Upper lobe of right lung (tissue), 1 donor: ENCODE data around the gene MGARP. TPM values are rescaled to one million over a fixed set of nuclear protein-coding genes. Genes with fewer than 3 reads are reported as not detected.

Source experiments
- ATAC-seq: fragments of 200-7000 bp; cut with Tn5 transposase; one replicate; pipeline ENCODE4 v1.9.1; 2020; ENCODE audit warnings: mild to moderate bottlenecking, moderate library complexity
- DNase-seq: peaks from one replicate; pipeline ENCODE4 v3.0.0-alpha.2; 2020
- H3K27ac ChIP-seq: fragments of 200-600 bp; one replicate; pipeline ENCODE4 v1.8.0; 2022
- H3K27me3 ChIP-seq: fragments of 200-600 bp; one replicate; pipeline ENCODE4 v1.8.0; 2022; ENCODE audit warnings: mild to moderate bottlenecking
- H3K36me3 ChIP-seq: fragments of 200-600 bp; one replicate; pipeline ENCODE4 v1.8.0; 2022
- H3K4me1 ChIP-seq: fragments of 200-600 bp; one replicate; pipeline ENCODE4 v1.8.0; 2022
- H3K4me3 ChIP-seq: fragments of 200-600 bp; one replicate; pipeline ENCODE4 v1.8.0; 2022; ENCODE audit warnings: mild to moderate bottlenecking
- H3K9me3 ChIP-seq: fragments of 200-600 bp; one replicate; pipeline ENCODE4 v1.8.0; 2022
- CTCF ChIP-seq: fragments of 200-600 bp; IDR thresholded peaks from one replicate; pipeline ENCODE4 v1.8.0; 2022; ENCODE audit warnings: antibody characterized with exemption
- intact Hi-C: fragments of 100-400 bp; cut with DNase I; formaldehyde crosslinking; loops from one replicate; pipeline ENCODE4 v1.11.0; 2022
- total RNA-seq: library from RNA; stranded (reverse); fragmentation: NEBNext Ultra II Directional; extraction: Animal tissue kit (Norgen Biotek cat#: 25700); gene quantifications from one replicate; pipeline ENCODE4 v1.2.1, GENCODE V29; 2021
- donor health status: DM: no; HTN: yes; CAD: no; lungs with severe emphysema.

Gene MGARP
- total RNA-seq, 1 donor from 2014 or later: 0.75 TPM

- no peaks in the 10 kb centered on the region for H3K36me3 ChIP-seq
- no peaks in the 10 kb centered on the region for H3K9me3 ChIP-seq
- no peak for ATAC-seq
- H3K27me3 ChIP-seq: no peaks in the 10 kb centered on the region
- DNase-seq: no peak
- H3K27ac ChIP-seq: no peak overlapping the region
- no peaks in the 10 kb centered on the region for H3K4me1 ChIP-seq
- H3K4me3 ChIP-seq: no peak overlapping the region
- no peak for TF ChIP-seq CTCF
- intact Hi-C loops: no loop called here
Measured at GRCh38 chr4:139234253-139234652, 45.8 kb downstream of the MGARP start.

- peak; percentile 80 for TF ChIP-seq CTCF
- ATAC-seq (peak; percentile 83), DNase-seq (no peak)
- no peak overlapping the region for H3K27ac ChIP-seq
- H3K36me3 ChIP-seq: no peaks in the 10 kb centered on the region
- no peaks in the 10 kb centered on the region for H3K9me3 ChIP-seq
- no peaks in the 10 kb centered on the region for H3K4me1 ChIP-seq
- no peak overlapping the region for H3K4me3 ChIP-seq
- intact Hi-C loops: no loop called here
- H3K27me3 ChIP-seq: no peaks in the 10 kb centered on the region
Measured at GRCh38 chr4:139229534-139230039, 50.4 kb downstream of the MGARP start.

GRCh38 chr4:139227729-139228404, 52.2 kb downstream of the MGARP start:
- no peaks in the 10 kb centered on the region for H3K4me1 ChIP-seq
- H3K27ac ChIP-seq: no peak overlapping the region
- no peaks in the 10 kb centered on the region for H3K27me3 ChIP-seq
- DNase-seq (no peak), ATAC-seq (peak; percentile 72)
- TF ChIP-seq CTCF: no peak
- no peaks in the 10 kb centered on the region for H3K36me3 ChIP-seq
- H3K4me3 ChIP-seq: no peak overlapping the region
- H3K9me3 ChIP-seq: no peaks in the 10 kb centered on the region
- intact Hi-C loops: no loop called here

GRCh38 chr4:139223682-139224317, 56.2 kb downstream of the MGARP start:
- no peaks in the 10 kb centered on the region for H3K9me3 ChIP-seq
- no peak for TF ChIP-seq CTCF
- H3K27me3 ChIP-seq: no peaks in the 10 kb centered on the region
- no peaks in the 10 kb centered on the region for H3K36me3 ChIP-seq
- ATAC-seq (no peak), DNase-seq (no peak)
- H3K4me1 ChIP-seq: no peaks in the 10 kb centered on the region
- H3K27ac ChIP-seq: no peak overlapping the region
- no peak overlapping the region for H3K4me3 ChIP-seq
- intact Hi-C loops: no loop called here

- no peaks in the 10 kb centered on the region for H3K36me3 ChIP-seq
- H3K27me3 ChIP-seq: no peaks in the 10 kb centered on the region
- H3K4me3 ChIP-seq: no peak overlapping the region
- H3K4me1 ChIP-seq: no peaks in the 10 kb centered on the region
- no peak for TF ChIP-seq CTCF
- intact Hi-C loops: no loop called here
- DNase-seq: no peak
- no peak for ATAC-seq
- H3K27ac ChIP-seq: no peak overlapping the region
- no peaks in the 10 kb centered on the region for H3K9me3 ChIP-seq
Measured at GRCh38 chr4:139222215-139222614, 57.8 kb downstream of the MGARP start.
